COLO829 (cell line): Measurements from ENCODE around the gene MAG.

Experiments used
- DNase-seq: peaks from one replicate; pipeline ENCODE4 v3.0.0; 2012; ENCODE audit warnings: low spot score

Gene MAG

DNA sequence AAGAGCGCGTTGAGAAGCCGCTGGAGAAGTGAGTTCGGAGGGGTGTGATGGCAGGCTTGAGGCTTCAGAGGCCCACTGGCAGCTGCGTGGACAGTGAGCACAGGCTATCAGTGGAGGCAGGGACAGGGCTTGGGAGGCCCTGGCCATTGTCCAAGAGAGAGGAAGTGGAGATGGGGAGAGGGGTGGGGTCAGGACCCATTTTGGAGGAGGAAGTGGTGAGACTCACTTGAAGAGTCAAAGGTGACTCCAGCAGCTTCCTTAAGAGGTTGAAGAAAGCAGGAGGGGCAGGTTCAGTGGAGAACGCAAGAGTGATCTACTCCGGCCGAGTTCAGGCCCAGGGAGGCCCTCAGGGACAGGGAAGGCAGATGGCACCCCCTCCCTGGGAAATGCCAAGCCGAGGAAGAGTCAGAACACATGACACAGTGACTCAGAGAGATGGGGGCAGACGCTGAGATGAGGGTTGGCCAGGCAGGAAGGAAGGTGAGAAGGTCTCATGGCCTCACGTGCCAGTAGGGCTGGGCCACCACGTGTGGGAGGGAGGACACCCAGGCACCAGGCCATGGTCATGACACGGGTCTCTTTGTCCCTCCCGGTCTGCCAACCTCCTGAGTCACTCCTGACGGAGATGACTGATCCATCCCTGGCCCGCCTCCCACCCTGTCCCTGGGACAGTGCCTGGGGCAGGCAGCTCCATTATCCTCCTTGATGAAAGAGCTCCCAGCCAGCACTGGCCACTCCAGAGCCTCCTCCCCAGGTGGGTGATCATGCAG is 26.9 kb downstream of the MAG start:
- peak; percentile 93 for DNase-seq

DNA sequence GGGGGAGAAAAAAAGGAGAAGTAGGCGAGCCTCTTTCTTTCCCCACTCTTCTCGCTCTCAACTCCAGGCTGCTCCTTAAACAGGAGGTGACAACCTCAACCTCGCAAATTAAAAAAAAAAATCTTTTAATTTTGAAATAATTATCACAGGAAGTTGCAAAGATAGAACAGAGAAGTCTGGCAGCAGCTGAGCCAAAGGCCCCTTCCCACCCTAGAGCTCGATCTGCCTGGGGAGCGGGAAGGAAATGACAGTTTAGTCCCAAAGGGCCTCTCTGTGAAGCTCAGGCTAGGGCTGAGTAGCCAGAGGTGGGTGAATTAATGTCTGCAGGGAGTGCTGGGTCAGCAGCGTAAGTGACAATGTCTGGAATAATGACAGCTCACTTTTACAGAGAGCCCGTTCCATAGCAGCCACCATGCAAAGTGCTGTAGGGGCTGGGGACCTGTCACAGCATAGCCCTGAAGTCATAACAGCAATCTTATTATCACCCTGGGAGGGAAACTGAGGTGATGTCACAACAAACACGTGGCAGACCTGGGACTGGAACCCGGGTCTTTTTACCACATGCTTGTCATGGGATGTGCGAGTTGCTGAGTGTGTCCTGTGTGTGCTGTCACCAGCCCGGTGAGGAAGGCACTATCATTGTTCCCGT is 28.2 kb downstream of the MAG start:
- no peak for DNase-seq

DNA sequence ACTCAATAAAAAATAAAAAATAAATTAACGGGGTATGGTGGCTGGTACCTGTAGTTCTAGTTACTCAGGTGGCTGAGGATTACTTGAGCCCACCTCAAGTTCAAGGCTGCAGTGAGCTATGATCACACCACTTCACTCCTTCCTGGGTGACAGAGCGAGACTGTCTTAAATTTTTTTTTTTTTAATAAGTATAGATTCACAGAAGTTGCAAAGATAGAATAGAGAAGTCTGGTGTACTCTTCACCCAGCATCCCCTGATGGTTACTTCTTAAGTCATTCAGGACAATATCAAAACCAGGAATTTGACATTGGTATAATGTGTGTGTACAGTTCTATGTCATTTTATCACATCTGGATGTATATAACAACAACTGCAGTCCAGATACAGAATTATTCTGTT is 29.3 kb downstream of the MAG start:
- no peak for DNase-seq

DNA sequence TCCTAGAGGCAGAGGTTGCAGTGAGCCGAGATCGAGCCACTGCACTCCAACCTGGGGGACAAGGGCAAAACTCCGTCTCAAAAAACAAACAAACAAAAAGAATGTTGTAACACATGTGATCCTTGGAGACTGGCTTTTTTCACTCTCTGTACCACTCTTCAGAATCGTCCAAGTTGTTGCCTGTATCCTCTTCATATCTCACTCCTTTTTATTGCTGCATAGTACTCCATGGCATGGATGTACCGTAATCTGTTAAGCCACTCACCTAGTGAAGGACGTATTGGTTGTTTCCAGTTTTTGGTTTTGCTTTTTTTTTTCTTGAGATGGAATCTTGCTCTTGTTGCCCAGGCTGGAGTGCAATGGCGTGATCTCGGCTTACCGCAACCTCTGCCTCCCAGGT is 30.1 kb downstream of the MAG start:
- no peak for DNase-seq

DNA sequence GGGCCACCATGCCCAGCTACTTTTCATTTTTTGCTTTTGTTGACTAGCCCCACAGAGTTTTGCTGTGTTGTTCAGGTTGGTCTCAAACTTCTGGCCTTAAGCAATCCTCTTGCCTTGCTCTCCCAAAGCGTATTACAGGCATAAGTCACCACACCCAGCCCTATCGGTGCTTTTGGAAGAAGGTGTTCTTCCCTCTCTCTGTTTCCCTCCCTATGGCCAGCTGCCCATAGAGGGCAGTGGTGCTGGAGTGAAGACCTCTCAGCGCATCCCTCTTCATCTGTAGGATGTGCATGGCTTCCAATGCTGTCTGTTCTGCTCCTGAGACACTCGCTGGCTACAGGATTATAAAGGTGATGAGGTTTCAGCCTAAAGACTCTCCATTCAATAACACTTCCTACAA is 35.7 kb downstream of the MAG start:
- DNase-seq: no peak

DNA sequence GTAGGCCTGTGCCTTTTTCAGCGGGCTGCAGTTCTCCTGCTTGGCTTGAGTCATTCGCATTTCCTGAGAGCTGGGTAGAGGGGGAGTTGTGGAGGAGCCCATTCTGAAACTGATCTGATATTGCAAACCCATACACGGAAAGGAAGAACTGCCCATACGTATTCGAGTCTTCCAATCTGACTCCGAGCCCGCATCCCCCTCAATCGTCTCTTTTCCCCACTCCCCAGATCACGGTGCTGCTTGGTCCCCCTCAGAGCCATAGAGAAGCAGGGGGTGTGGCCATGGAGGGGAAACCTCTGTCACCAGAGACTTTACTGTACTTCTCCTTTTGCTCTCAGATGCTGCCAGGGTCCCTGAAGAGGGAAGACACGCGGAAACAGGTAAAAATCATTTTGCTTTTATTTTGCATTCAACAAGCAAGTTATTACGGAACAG is 36.9 kb downstream of the MAG start, which contains the start of gene CD22:
Gene CD22, plus strand, starts transcription at position 337 of the 435 bp plus-strand sequence. CDS start 2,854 bp downstream, outside the sequence.
- no peak for DNase-seq

DNA sequence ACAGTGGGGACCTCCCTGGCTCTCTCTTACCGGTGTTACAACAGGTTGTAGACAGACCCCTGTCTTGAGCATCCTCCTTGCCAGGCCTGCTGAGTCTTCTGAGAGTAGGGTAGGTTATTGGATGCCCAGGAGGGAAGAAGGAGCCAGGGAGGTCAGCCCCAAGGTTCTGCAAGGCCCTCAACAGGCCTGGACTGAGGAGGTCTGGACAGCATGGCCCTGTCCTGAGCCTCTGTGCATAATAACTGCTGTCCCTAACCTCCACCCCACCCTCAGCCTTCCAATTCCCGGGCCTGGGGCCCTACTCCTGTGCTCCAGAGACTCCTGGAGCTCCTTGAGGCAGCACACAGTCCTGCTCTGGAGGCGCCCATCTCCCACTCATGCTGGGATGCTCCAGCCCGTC is 37.4 kb downstream of the MAG start:
- no peak for DNase-seq

DNA sequence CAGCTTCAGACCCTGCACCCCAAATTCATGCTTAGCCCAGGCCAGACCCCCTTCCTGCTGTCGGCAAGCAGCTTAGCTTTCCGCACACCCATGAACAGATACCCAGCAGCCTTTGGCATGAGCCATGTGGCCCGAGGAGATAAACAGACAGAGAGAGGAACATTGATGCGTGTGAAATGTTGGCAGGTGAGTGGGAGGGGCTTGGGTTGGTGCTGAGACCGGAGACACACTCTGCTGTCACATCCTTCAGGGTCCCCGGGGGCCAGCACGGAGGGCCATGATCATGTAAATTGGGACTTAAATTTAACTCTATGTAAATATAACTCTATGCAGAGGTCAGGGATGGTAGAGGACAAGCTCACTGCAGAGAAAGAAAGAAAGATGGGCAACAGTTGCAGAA is 38.5 kb downstream of the MAG start:
- DNase-seq: no peak

DNA sequence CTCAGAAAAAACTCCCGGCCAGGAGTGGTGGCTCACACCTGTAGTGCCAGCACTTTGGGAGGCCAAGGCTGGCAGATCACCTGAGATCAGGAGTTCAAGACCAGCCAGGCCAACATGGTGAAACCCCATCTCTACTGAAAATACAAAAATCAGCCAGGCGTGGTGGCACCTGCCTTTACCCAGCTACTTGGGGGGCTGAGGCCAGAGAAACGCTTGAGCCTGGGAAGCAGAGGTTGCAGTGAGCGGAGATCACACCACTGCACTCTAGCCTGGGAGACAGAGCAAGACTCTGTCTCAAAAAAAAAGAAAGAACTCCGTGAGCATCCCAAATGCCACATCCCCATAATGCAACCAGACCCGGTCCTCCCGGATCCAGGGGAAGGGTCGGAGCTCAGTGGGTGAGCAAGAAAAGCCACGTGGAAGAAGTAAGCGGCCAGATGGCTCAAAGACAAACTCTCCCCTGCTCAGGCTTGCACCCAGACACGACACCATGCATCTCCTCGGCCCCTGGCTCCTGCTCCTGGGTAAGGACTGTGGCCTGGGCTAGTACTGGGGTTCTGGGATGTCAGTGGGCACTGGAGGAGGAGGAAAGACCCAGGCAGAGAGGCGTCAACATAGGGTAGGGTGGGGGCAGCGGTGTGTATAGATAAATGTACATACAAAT is 39.7 kb downstream of the MAG start:
- DNase-seq: no peak

DNA sequence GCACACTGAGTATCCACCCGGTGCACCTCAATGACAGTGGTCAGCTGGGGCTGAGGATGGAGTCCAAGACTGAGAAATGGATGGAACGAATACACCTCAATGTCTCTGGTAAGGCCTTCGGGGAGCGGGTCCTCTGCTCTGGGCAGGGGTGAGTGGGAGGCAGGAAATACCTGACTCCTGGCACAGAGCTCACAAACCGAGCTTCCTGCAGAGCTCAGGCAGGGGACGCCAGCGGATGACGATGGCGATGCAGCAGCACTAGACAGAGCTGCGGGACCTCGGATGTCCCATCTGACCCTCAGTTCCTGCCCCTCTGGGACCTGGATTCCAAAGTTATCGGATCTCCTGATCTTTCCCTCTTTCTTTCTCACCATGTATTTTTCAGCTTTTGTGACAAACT is 40.9 kb downstream of the MAG start:
- DNase-seq: no peak

DNA sequence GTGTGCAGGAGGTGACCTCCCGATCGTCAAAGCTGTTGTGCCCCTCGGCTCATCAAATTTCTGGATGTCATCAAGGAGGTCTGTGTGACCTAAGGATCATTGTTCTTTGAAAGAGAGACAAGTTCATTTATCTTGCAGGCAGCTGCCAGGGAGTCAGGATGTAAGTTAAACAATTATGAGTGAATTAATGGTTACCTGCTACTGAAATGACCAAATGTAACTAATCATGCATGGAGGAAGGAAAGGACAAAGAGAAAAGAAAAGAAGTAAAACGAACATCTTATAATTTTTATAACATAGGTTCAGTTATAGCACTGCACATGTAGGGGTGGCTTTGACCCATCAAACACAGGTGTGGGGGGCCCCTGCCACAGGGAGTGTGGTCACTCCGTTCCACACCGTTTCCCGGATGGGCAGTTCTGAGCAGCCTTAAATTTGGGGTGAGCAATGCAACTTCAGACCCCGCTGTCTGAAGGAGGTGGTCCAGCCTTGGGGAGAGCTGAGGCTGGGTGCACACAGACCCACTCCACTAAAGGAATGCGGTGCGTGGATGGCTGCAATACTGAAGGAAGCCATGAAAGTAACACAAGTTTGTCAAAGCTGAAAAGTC is 42.3 kb downstream of the MAG start:
- no peak for DNase-seq

DNA sequence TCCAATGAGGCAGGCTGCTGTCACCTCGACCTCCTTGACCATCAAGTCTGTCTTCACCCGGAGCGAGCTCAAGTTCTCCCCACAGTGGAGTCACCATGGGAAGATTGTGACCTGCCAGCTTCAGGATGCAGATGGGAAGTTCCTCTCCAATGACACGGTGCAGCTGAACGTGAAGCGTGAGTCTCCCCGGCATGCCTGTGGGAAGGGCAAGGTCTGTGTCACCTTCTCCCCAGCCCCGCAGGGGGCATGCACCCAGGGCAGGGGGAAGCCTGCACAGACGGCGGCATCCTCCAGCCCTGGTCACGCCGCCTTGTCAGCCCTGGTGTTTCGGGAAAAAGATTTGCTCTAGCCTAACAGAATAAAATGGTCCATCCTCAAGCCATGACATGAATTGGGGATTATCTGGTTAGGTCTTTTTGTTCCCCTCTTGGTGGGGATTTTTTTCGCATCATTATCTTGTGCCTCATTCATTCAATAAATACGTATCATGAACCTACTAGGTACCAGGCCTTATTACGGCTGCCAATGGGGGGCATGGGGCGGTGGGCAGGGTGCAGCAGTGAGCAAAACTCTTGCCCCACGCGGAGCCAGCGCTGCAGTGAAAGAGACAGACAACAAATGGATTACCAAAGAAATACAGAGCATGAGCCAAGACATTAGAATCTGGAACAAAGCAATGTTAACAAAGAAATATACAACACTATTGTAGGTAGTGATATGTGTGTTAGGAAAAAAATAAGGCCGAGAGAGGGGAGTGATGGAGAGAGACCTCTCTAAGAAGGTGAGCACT is 44.4 kb downstream of the MAG start:
- DNase-seq: no peak

DNA sequence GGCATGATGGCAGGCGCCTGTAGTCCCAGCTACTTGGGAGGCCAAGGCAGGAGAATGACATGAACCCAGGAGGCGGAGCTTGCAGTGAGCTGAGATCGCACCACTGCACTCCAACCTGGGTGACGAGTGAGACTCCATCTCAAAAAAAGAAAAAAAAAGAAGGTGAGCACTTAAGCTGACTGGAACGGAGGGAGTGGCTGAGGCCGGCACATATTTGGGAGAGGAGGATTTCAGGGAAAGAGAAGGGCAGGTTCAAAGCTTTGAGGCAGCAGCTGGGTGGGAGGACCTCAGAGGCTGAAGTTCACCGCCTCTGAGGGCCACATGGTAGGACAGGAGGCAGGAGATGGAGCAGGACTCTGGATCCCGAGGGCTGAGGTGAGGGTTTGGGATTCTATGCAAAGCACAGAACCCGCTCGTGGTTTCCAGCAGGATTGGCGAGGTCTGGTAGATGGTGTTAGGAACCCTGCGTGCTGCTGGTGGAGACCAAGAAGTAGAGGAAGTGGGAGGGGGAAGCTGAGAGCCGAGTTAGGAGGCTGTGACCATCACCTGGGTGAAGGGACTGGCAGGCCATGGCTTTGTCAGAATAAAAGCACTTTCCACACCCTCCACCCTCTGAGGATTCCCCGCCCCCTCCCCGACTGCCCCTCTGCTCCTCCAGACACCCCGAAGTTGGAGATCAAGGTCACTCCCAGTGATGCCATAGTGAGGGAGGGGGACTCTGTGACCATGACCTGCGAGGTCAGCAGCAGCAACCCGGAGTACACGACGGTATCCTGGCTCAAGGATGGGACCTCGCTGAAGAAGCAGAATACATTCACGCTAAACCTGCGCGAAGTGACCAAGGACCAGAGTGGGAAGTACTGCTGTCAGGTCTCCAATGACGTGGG is 45.4 kb downstream of the MAG start:
- DNase-seq: no peak

DNA sequence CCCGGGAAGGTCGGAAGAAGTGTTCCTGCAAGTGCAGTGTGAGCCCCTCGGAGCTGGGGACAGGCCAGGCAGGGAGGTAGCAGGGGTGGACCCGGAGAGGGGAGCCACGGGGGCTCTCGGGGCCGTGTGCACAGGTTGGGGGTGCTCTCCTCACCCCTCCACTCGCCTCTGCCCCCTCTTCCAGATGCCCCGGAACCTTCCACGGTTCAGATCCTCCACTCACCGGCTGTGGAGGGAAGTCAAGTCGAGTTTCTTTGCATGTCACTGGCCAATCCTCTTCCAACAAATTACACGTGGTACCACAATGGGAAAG is 46.0 kb downstream of the MAG start:
- no peak for DNase-seq

DNA sequence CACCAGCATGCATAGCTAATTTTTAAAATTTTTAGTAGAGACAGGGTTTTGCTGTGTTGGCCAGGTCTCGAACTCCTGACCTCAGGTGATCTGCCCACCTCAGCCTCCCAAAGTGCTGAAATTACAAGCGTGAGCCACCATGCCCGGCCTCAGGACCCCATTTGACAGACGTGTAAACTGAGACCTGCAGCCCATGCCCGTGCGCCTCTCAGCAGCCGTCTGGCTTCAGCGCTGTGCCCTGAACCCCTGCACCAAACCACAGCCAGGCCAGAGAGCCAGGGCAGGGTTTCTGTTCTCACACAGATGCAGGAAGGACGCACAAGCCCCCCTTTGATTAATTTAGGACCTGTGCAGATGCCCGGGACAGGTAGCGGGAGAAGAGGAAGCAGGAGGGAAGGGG is 48.5 kb downstream of the MAG start:
- DNase-seq: no peak

DNA sequence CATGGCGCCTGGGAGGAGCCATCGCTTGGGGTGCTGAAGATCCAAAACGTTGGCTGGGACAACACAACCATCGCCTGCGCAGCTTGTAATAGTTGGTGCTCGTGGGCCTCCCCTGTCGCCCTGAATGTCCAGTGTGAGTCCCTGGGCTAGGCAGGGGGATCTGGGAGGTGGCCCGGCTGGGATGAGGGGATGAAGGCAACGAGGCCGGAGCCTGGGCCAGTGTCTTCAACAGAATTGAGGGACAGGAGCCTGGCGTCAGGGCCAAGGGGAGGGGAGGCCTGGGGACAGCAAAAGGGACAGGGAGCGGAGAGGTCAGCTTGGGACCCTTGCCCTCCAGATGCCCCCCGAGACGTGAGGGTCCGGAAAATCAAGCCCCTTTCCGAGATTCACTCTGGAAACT is 49.0 kb downstream of the MAG start:
- no peak for DNase-seq

DNA sequence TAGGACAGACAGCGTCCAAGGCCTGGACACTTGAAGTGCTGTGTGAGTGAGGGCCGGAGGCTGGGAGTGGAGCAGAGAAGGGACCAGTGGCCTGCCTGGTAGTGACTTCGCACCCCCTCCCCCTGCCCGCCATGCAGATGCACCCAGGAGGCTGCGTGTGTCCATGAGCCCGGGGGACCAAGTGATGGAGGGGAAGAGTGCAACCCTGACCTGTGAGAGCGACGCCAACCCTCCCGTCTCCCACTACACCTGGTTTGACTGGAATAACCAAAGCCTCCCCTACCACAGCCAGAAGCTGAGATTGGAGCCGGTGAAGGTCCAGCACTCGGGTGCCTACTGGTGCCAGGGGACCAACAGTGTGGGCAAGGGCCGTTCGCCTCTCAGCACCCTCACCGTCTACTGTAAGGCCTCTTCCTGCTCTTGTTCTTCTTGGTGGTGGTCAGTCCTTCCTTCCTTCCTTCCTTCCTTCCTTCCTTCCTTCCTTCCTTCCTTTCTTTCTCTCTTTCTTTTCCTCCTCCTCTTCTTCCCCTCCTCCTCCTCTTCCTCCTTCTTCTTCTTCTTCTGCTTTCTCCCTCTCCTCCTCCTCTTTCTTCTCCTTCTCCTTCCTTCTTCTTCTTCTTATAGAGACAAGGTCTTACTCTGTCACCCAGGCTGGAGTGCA is 49.7 kb downstream of the MAG start:
- DNase-seq: no peak

DNA sequence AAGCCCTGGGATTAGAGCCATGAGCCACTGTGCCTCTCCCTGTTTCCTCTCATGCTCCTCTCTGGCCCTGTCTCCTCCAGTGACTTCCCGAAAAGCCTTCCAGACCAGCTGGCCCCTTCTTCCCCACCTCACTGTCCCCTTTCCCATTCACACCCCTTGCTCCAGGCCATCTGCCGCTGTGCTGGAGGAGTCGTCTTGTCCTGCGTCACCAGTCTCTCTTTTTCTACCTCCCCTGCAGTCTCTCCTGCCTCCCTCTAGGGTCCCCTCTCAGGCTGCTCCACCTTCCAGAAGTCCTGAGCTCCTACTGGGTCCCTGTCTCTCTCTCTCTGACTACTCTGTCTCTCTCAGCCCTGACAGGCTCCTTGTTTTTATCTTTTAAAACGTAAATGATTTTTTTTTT is 50.5 kb downstream of the MAG start:
- DNase-seq: no peak

DNA sequence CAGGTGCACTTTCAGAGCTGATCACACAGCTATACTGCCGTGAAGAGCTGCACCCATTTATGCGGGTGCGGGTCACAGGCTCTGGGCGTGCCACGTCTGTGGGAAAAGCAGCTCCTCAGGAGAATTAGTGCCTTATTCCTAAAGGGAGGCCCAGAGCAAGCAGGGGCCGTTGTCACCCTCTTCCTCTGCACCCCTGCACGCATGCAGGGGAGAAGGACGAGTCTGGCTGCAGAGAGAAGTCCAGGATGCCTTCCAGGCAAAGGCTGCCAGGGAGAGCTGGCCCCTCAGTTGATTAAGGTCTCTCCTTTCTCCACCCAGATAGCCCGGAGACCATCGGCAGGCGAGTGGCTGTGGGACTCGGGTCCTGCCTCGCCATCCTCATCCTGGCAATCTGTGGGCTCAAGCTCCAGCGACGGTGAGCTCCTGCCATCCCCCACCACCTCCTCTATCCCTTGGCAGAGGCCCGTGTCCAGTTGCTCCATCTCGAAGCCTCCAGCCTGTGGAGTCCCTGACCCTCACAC is 52.6 kb downstream of the MAG start:
- DNase-seq: no peak

DNA sequence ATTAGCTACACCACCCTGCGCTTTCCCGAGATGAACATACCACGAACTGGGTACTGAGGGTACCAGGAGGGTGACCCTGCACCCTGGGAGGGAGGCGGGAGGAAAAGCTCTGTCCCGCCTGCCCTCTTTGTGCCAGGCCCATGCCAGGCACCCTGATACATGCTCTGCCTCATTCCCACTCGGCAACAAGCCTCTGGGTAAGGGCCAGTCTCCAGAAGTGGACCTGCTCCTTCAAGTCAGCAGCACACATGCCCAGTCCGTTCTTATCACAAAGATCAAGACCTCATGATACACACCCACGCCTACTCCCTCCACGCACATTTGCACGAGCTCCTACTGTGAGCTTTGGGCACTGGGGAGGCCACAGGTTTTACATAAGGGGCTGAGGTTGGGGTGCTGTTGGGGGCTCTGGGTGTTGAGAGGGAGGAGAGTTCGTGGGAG is 53.7 kb downstream of the MAG start:
- no peak for DNase-seq
